Neutrophil (primary cell): ENCODE results near the gene ATF7IP2.
"Not testable (repeated sequence)": the region's sequence is repeated elsewhere in the genome, so short reads cannot be mapped to it uniquely, and the experiment has no call there.

Source experiments
- H3K27ac ChIP-seq: fragments of 200-600 bp; sonication (generic); 2 replicates; pipeline ENCODE4 v1.5.1; 2016; ENCODE audit warnings: mild to moderate bottlenecking, moderate library complexity
- H3K27me3 ChIP-seq: fragments of 200-600 bp; sonication (generic); 2 replicates; pipeline ENCODE4 v1.6.0; 2016; ENCODE audit warnings: mild to moderate bottlenecking
- H3K36me3 ChIP-seq: fragments of 200-600 bp; sonication (generic); 2 replicates; pipeline ENCODE4 v1.5.1; 2017
- H3K4me1 ChIP-seq, 2 experiments: fragments of 200-600 bp in 1 of 2; sonication (generic) in 1 of 2; 1 replicate in 1 of 2; 2 replicates in 1 of 2; pipeline versions ENCODE4 v1.5.1 to v1.6.1; 2013 to 2016; ENCODE audit warnings: low read depth in 1 of 2, low read length in 1 of 2, mild to moderate bottlenecking in 1 of 2, moderate library complexity in 1 of 2; ENCODE audit not compliant: control insufficient read depth in 1 of 2, insufficient read depth in 1 of 2
- H3K4me3 ChIP-seq, 2 experiments: fragments of 200-600 bp in 1 of 2; sonication (generic) in 1 of 2; 1 replicate in 1 of 2; 2 replicates in 1 of 2; pipeline ENCODE4 v1.5.1; 2013 to 2016; ENCODE audit warnings: low read depth in 1 of 2, low read length in 1 of 2, mild to moderate bottlenecking in 1 of 2, moderate library complexity in 1 of 2
- H3K9me3 ChIP-seq: fragments of 200-600 bp; sonication (generic); 2 replicates; pipeline ENCODE4 v1.5.1; 2016
- CTCF ChIP-seq: fragments of 200-600 bp; sonication (generic); IDR thresholded peaks from 2 replicates; pipeline ENCODE4 v1.5.1; 2016; ENCODE audit warnings: antibody characterized with exemption

Gene ATF7IP2

GRCh38 chr16:10405386-10405939 lies 19.6 kb downstream of the ATF7IP2 start:
- Histone ChIP-seq H3K36me3 (no peaks in the 10 kb centered on the region), H3K9me3 (no peaks in the 10 kb centered on the region), H3K4me1 (no peaks in the 10 kb centered on the region), H3K4me3 (no peak overlapping the region), H3K27ac (no peak overlapping the region), H3K27me3 (no peaks in the 10 kb centered on the region)
- no peak for TF ChIP-seq CTCF

- no peaks in the 10 kb centered on the region for H3K27me3 ChIP-seq
- no peaks in the 10 kb centered on the region for H3K4me1 ChIP-seq
- no peak overlapping the region for H3K27ac ChIP-seq
- no peaks in the 10 kb centered on the region for H3K36me3 ChIP-seq
- no peak for TF ChIP-seq CTCF
- peaks cover 6% of the 10 kb centered on the region for H3K9me3 ChIP-seq
- H3K4me3 ChIP-seq: no peak overlapping the region
These were observed 23.0 kb downstream of the ATF7IP2 start for GRCh38 chr16:10408824-10409381.

GRCh38 chr16:10409713-10410112 lies 23.9 kb downstream of the ATF7IP2 start:
- not testable (repeated sequence) for H3K27ac ChIP-seq, H3K9me3 ChIP-seq, H3K36me3 ChIP-seq, H3K4me3 ChIP-seq, H3K27me3 ChIP-seq, H3K4me1 ChIP-seq

GRCh38 chr16:10410469-10410868 lies 24.6 kb downstream of the ATF7IP2 start:
- H3K4me3 ChIP-seq: no peak overlapping the region
- no peak for TF ChIP-seq CTCF
- H3K27me3 ChIP-seq: no peaks in the 10 kb centered on the region
- no peaks in the 10 kb centered on the region for H3K4me1 ChIP-seq
- peaks cover 6% of the 10 kb centered on the region for H3K9me3 ChIP-seq
- H3K36me3 ChIP-seq: no peaks in the 10 kb centered on the region
- no peak overlapping the region for H3K27ac ChIP-seq

GRCh38 chr16:10412935-10413601 lies 27.2 kb downstream of the ATF7IP2 start:
- peaks cover 15% of the 10 kb centered on the region for H3K9me3 ChIP-seq
- H3K4me1 ChIP-seq: no peaks in the 10 kb centered on the region
- H3K4me3 ChIP-seq: no peak overlapping the region
- no peak overlapping the region for H3K27ac ChIP-seq
- no peaks in the 10 kb centered on the region for H3K36me3 ChIP-seq
- no peaks in the 10 kb centered on the region for H3K27me3 ChIP-seq
- TF ChIP-seq CTCF: no peak

GRCh38 chr16:10418204-10418603 lies 32.3 kb downstream of the ATF7IP2 start:
- not testable (repeated sequence) for H3K27ac ChIP-seq, H3K4me1 ChIP-seq, H3K4me3 ChIP-seq, H3K27me3 ChIP-seq, H3K36me3 ChIP-seq
- peaks cover 13% of the 10 kb centered on the region for H3K9me3 ChIP-seq
